Measurements from ENCODE around the gene RNF207.
"Not testable (repeated sequence)": the region's sequence is repeated elsewhere in the genome, so short reads cannot be mapped to it uniquely, and the experiment has no call there.

The RNF207 gene

GRCh38 chr1:6200188-6200809 is 5.6 kb upstream of the RNF207 start:
- no peak for DNase-seq (ENCODE audit: low read depth in 2 of 2)

- DNase-seq (ENCODE audit: low read depth in 2 of 2), result no peak
These were observed 3.7 kb upstream of the RNF207 start for GRCh38 chr1:6202256-6202655.

GRCh38 chr1:6206520-6206855 is 569 bp downstream of the RNF207 start:
- no peak for DNase-seq (ENCODE audit: low read depth in 2 of 2)

GRCh38 chr1:6207075-6207885 is 1.4 kb downstream of the RNF207 start:
- DNase-seq (ENCODE audit: low read depth in 2 of 2), result no peak

DNA sequence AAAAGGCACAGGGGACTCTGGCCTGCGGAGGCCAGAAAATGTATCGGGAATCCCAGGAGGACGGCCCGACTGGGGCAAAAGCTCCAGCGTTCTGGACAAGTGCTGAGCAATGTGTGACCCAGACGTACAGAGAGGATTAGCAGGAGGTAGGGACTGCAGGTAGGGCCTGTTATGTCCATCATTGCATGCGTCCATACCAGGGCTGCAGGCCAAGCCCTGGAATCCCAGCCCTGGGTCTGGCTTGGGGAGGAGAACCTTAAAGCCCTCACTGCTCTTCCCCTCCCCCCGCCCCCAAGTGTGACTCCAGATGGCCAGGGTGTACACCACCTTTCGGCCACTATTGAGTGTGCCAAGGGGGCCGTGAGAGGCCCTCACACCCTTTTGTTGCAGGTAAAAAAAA is 2.0 kb downstream of the RNF207 start:
- no peak for DNase-seq (ENCODE audit: low read depth in 2 of 2)

DNA sequence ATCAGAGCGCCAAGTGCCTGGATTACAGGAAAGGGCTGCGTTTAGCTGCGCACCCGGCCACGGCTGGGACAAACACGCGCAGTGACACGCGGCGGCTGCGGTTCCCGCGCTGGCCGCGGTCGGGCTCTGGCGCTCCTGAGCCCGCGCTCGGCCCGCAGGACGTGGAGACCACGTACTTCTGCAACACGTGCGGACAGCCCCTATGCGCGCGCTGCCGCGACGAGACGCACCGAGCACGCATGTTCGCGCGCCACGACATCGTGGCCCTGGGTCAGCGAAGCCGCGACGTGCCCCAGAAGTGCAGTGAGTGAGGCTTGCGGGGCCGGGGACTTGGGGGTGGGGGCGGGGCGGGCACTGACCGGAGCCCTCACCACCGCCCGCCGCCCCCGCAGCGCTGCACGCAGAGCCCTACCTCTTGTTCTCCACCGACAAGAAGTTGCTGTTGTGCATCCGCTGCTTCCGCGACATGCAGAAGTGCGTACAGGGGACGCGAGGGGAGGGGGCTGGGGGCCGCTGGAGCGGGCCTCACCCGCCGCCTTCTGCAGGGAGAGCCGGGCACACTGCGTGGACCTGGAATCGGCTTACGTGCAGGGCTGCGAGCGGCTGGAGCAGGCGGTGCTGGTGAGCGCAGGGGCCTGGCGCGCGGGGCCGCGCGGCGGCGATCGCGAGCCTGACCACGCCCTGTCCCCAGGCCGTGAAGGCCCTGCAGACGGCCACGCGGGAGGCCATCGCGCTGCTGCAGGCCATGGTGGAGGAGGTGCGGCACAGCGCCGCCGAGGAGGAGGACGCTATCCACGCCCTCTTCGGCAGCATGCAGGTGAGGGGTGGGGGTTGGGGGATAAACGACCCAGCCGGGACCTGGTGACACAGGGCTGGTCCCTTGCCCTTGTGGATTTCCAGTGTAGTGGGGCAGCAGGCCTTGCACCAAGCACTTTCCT is 3.1 kb downstream of the RNF207 start:
- no peak for DNase-seq (ENCODE audit: low read depth in 2 of 2)

DNA sequence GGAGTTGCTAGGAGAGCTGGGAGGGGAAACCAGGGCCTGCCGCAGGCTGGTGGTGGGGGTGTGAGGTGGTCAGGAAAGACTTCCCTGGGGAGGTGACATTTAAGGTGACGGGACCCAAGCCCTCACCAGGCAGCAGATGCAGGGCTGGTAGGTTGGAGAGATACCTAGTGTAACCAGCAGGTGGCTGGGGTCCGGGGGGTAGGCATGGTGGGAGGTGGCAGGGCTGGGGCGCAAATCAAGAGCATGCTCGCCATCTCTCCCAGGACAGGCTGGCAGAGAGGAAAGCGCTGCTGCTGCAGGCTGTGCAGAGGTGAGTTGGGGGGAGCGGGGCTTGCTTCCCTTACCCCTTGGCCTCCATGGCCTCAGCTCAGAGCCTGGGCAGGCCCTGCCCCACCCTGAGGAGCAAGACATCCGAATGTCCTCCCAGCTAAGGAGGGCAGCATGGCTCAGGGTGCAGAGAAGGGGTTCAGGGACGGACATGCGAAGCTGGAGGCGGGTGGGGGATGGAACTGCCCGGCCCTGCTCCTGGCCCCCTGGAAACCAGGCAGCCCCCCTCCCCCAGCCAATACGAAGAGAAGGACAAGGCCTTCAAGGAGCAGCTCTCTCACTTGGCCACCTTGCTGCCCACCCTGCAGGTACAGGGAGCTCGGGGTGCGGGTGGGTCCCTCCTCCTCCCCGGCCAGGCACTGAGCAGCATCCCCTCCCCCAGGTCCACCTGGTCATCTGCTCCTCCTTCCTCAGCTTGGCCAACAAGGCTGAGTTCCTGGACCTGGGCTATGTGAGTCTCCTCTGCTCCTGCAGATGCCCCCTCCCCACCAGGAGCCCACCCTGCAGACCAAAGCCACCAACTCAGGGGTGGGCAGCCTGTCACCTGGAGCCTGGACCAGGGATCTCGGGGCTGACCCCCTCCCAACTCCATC is 4.0 kb downstream of the RNF207 start:
- DNase-seq (ENCODE audit: low read depth in 2 of 2), result no peak

DNA sequence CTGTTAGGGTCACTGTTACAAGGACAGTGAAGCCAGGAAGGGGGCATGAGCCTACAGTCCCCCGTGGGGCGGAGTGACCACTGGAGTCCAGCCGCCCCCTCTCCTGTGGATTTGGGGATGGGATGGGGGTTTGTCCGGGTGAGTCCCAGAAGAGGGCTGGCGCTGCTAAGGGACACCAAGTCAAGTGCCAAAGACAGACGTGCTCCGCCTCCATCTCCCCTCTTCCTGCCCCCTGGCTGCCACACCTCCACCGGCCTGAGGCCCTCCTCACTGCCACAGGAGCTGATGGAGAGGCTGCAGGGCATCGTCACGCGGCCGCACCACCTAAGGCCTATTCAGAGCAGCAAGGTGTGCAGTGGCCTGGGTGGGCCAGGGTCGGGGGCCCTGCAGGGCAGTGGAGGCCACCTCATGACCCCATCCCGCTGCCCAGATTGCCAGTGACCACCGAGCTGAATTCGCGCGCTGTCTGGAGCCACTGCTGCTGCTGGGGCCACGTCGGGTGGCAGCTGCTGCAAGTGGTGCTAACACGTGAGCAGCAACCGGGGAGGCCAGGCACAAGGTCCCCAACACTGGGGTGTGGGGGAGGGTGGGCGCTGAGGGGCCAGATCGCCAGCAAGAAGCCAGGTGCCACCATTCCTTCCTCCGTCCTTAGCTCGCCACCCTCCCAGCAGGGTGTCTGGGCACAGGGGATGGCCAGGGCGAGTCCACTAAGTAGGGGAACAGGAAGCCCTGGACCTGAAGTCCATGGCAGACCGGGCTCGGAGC is 4.9 kb downstream of the RNF207 start:
- DNase-seq (ENCODE audit: low read depth in 2 of 2), result no peak

GRCh38 chr1:6211731-6212130 is 5.8 kb downstream of the RNF207 start:
- no peak for DNase-seq (ENCODE audit: low read depth in 2 of 2)

DNA sequence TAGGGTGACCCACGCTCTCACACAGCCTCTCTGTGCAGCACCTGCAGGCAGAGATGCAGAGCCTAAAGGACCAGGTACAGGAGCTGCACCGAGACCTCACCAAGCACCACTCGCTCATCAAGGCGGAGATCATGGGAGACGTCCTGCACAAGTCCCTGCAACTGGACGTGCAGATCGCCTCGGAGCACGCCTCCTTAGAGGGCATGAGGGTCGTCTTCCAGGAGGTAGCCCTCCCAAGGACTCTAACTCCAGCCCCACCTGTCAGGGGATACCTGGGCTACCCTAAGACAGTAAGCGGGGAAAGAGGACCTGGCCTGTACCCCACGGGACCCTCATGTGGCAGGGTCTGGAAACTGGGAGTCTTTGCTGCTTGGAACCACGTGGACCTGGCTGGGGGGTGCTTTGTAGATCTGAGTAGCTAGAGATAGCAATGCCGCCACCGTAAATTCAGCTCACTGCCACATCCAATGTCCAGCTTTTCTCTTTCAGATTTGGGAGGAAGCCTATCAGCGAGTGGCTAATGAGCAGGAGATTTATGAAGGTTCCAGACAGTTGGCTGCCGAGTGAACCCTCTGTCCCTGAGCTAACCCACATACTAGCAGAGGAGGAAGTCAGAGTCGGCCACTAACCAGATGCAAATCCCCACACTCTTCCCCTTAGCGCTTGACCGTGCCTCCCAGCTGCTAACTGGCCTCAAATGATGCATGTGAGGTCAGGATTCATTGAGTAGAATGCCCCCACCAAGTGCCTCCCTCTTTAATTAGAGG is 6.5 kb downstream of the RNF207 start:
- DNase-seq (ENCODE audit: low read depth in 2 of 2), result no peak

DNA sequence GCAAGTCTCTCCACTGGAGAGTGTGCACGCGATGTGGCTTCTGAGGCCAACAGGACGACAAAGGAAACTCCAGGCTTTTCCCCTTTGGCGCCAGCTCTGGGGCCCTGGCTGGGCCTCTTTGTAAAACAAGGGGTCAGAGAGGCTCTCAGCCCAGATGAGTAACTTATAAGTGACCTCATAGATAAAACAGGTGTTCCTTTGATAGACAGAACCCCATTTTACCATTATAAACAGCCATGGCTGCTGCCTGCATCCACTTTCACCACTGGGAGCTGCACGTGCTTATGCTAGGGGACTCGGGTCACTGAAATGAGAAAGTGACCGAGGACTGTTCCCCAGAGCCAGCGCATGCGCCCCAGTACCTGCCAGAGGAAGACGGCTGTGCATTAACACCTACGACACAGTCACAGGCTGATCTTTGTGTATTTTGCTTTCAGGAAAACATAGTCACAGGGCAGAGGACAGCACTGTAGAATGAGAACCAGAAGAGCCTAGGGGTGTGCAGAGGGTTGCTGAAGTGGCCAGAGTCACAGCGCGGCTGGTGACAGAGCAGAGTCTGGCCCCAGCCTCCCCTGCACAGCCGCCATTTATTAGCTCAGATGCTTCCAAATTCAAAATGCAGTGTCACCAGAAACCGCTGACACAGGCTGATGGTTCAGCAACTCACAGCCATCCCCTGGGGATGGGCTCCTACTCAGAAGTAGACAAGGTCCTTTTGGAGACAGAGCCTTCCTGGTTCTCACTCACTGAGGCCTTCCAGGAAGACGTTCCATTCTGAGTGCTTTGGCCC is 12.7 kb downstream of the RNF207 start:
- DNase-seq (ENCODE audit: low read depth in 2 of 2), result no peak

DNA sequence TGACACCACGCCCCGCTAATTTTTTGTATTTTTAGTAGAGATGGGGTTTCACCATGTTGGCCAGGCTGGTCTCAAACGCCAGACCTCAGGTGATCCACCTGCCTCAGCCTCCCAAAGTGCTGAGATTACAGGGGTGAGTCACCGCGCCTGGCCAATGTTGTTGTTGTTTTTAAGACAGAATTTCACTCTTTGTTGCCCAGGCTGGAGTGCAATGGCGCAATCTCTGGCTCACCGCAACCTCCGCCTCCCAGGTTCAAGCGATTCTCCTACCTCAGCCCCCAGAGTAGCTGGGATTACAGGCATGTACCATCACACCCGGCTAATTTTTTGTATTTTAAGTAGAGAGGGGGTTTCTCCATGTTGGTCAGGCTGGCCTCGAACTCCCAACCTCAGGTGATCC is 13.7 kb downstream of the RNF207 start:
- not testable (repeated sequence) for DNase-seq (ENCODE audit: low read depth in 2 of 2)

DNA sequence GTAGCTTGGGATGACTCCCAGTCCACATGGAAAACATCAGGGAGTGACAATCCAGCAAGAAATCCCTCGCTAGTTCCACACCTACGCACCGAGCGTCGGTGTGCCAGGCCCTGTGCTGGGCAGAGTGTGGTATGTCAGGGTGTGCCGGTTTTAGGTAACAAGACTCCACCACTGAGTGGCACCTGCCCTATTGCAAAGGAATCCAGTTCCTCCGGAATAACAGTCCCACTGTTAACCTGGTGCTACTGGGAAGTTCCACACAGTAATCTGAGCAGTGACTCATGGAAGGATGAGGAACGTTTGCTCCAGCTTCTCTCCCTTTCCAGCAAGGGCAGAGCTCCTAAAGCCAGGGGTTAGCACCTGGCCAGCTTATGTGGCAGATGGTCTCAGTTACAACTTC is 14.3 kb downstream of the RNF207 start:
- no peak for DNase-seq (ENCODE audit: low read depth in 2 of 2)

DNA sequence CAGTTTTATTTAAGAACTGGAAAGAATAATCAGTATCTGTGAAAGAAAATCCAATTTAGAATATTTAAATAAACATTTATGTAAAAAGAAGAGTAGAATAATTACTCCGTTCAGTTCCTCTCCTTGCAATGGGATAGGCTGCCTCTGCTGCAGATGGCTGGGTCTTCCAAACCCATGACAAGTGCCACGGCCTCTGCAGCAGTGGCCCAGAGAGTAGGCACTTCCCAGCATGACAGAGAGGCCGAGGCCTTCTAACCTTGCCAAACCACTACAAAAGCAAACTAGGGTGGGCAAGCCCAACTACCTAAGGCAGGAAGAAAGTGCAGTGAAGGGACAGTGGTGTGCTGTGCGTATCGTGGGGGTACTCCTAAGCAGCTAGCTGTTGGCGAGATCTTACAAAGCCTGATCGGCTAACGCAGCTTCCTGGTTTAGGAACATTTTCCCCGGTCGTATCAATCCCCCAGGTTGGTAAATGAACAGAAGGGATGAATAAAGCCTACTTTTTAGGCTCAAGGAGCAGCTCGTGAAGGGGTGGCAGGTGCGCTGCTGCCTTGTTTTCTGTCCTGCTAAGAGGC is 15.4 kb downstream of the RNF207 start:
- no peak for DNase-seq (ENCODE audit: low read depth in 2 of 2)

GRCh38 chr1:6222636-6223035 is 16.7 kb downstream of the RNF207 start:
- DNase-seq (ENCODE audit: low read depth in 2 of 2), result no peak

- no peak for DNase-seq (ENCODE audit: low read depth in 2 of 2)
These were observed 17.7 kb downstream of the RNF207 start for GRCh38 chr1:6223617-6224016.

DNA sequence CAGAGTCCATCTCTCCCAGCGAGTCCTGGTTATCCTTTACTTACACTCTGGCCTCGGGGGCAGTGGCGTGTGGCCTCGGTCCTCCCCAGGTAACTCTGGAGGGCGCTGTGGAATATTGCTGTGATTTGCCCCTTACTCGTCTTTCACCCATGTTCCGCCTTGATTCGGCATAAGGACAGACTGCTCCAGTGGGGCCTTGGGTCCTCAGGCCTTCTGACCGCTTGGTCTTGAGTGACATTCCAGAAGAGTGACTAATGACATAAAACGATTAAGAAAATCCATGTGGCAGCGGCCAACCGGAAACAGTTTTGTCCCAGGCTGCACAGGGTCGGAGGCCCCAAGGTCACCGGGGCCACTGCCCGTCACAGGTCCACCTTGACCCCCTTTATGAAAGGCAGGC is 18.8 kb downstream of the RNF207 start:
- DNase-seq (ENCODE audit: low read depth in 2 of 2), result no peak

GRCh38 chr1:6225651-6226050 is 19.7 kb downstream of the RNF207 start:
- no peak for DNase-seq (ENCODE audit: low read depth in 2 of 2)

- no peak for DNase-seq (ENCODE audit: low read depth in 2 of 2)
These were observed 27.5 kb downstream of the RNF207 start for GRCh38 chr1:6233376-6233775.
